Activated naive CD8-positive, alpha-beta T cell treated with anti-CD3 and anti-CD28 coated beads for 36 hours (primary cell): ENCODE measurements around the gene ALG14. TPM values are rescaled to one million over a fixed set of nuclear protein-coding genes. Genes with fewer than 3 reads are reported as not detected.

Source experiments
- DNase-seq: peaks from one replicate; pipeline ENCODE4 v3.0.0; 2021
- H3K27ac Mint-ChIP-seq: one replicate; pipeline ENCODE4 v1.8.0; 2022; ENCODE audit warnings: mild to moderate bottlenecking, moderate library complexity, mixed read lengths
- H3K27me3 Mint-ChIP-seq: one replicate; pipeline ENCODE4 v1.8.0; 2022; ENCODE audit warnings: mild to moderate bottlenecking, mixed read lengths
- H3K36me3 Mint-ChIP-seq: one replicate; pipeline ENCODE4 v1.8.0; 2021; ENCODE audit warnings: mild to moderate bottlenecking, mixed read lengths
- H3K4me1 Mint-ChIP-seq: one replicate; pipeline ENCODE4 v1.8.0; 2021; ENCODE audit warnings: mixed read lengths
- H3K4me3 Mint-ChIP-seq: one replicate; pipeline ENCODE4 v1.8.0; 2022; ENCODE audit warnings: mild to moderate bottlenecking, moderate library complexity, mixed read lengths
- H3K9me3 Mint-ChIP-seq: one replicate; pipeline ENCODE4 v1.8.0; 2022; ENCODE audit warnings: mixed read lengths
- total RNA-seq, 2 experiments: library from RNA; stranded (reverse); gene quantifications; one replicate each; pipeline ENCODE4 v1.2.3, GENCODE V29; 2021

ALG14 gene
- total RNA-seq, 2 experiments from 2014 or later, result 4.1 to 4.8 TPM

DNA sequence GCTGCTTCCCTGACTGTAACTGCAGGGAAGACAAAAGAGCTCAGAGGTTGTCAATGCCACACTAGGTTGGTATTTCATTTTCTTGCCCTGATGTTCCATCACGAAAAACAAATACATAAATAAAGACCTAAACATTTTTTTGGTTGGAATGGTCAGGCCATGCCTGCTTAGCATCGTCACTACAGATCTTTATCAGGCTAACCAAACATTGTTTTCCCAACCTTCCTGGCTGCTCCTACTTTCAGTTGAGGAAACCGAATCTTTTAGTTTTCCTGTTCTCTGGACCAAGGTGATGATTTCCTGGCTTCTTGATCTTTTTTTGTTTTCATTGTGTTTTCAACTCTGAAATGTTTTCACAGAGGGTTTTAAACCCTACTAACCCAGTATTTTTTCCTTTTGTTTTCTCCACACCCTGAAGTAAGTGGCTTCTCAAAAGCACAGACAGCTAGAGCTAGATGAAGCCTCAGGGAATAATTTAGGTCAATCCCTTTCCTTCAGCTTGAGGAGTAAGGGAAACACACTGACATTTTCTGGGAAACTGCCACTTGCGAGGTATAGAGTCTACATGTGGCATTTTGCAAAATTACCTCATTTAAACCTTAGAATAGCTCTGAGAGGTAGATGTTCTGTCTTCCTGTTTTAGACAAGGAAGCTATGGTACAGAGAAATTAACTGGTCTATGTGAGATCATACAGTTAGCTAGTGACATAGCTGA is 78.7 kb downstream of the ALG14 start:
- H3K36me3 Mint-ChIP-seq, result no peaks in the 10 kb centered on the region
- no peak for DNase-seq
- peaks cover 5% of the 10 kb centered on the region for H3K4me1 Mint-ChIP-seq
- H3K27ac Mint-ChIP-seq, result no peak overlapping the region
- H3K9me3 Mint-ChIP-seq, result no peaks in the 10 kb centered on the region
- H3K27me3 Mint-ChIP-seq, result no peaks in the 10 kb centered on the region
- no peak overlapping the region for H3K4me3 Mint-ChIP-seq

DNA sequence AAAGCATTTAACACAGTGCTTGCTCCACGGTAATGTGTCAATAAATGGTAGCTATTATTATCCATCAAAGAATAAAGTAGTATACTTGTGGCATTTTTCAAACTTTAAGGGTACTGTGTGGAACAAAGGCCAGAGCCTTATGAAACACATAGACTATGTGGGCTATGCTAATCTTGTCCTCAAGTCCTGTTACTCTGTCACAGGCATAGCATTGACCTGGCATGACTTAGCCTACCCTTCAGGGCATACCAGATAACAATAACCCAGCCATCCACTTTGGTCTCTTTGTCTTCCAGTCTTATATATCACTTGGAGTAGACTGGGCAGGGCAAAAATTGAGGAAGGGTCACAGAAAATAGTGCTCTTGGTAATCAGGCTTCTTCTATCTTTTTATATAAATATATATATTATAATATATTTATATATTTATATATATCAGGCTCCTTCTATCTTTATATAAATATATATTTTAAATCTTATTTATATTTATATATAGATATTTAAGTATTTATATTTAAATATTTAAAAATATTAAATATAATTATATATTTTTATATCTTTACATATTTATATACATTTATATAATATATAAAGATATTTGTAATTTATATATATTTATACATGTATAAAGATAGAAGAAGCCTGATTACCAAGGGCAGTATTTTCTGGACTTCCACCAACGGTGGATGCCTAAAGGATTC is 79.7 kb downstream of the ALG14 start:
- no peaks in the 10 kb centered on the region for H3K27me3 Mint-ChIP-seq
- no peak overlapping the region for H3K4me3 Mint-ChIP-seq
- H3K9me3 Mint-ChIP-seq, result no peaks in the 10 kb centered on the region
- no peak overlapping the region for H3K27ac Mint-ChIP-seq
- DNase-seq, result no peak
- H3K4me1 Mint-ChIP-seq, result peaks cover 10% of the 10 kb centered on the region
- no peaks in the 10 kb centered on the region for H3K36me3 Mint-ChIP-seq

DNA sequence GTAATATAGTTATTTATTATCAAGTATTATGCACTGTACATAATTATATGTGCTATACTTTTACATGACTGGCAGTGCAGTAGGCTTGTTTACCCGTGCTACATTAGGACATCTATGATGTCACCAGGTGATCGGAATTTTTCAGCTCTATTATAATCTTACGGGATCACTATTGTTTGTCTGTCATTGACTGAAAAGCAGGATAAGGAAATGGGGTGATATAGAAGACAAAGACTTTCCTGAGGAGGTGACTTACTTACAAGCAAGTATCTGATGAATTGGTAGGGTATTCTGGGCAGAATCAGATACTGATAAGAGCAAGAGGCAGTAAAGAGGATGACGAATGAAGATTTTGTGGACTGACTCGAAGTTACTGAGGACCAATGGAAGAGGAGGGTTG is 80.6 kb downstream of the ALG14 start:
- Mint-ChIP-seq H3K36me3 (no peaks in the 10 kb centered on the region), H3K27ac (no peak overlapping the region), H3K4me3 (no peak overlapping the region), H3K27me3 (no peaks in the 10 kb centered on the region), H3K9me3 (no peaks in the 10 kb centered on the region), H3K4me1 (peaks cover 11% of the 10 kb centered on the region)
- no peak for DNase-seq

DNA sequence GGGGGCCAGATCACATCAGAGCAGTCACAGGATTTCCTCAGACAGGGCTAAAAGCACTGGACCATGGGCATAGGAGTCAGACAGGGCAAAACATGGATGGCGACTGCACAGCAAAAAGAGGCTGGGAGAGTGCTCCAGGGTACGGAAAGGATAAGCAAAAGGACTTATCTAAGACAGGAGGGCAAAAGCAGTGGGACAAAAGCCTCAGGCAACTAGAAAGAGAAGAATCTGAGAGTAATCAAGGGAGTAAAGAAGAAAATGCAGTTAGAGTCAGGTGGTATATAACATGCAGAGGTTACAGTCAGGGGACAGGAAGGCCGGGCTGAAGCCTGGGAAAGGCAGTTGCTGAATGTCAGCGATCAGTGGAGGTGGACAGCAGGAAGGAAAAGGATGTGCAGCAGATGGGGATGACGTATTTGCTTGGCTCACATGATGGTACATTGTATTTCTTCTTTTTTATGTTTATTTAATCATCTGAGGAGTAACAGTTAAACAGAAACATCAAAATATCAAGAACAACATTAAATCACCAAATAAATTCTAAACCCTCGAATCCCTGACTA is 82.8 kb downstream of the ALG14 start:
- H3K9me3 Mint-ChIP-seq, result no peaks in the 10 kb centered on the region
- no peak overlapping the region for H3K4me3 Mint-ChIP-seq
- no peak for DNase-seq
- no peak overlapping the region for H3K27ac Mint-ChIP-seq
- no peaks in the 10 kb centered on the region for H3K27me3 Mint-ChIP-seq
- peaks cover 9% of the 10 kb centered on the region for H3K4me1 Mint-ChIP-seq
- no peaks in the 10 kb centered on the region for H3K36me3 Mint-ChIP-seq

DNA sequence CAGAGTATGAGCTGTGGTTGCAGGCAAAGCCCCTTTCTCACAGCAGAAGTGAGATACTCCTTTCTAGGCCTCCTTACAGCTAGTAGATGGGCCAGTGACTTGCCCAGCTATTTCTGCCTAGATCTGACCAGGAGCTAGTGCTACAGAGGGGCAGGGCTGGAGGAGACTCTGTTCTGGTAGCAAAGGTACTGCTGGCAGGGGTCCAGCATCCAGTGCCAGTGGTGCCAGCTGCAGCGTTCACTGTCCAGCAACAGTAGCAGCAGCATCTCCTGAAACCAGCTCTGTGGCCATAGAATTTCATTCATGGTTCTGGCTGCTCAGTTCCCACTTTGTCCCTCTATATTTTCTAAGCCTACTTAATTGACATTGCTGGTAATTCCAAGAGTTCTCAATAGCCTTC is 83.4 kb downstream of the ALG14 start:
- DNase-seq, result no peak
- no peaks in the 10 kb centered on the region for H3K27me3 Mint-ChIP-seq
- no peaks in the 10 kb centered on the region for H3K9me3 Mint-ChIP-seq
- no peak overlapping the region for H3K4me3 Mint-ChIP-seq
- H3K4me1 Mint-ChIP-seq, result peaks cover 7% of the 10 kb centered on the region
- no peak overlapping the region for H3K27ac Mint-ChIP-seq
- no peaks in the 10 kb centered on the region for H3K36me3 Mint-ChIP-seq

DNA sequence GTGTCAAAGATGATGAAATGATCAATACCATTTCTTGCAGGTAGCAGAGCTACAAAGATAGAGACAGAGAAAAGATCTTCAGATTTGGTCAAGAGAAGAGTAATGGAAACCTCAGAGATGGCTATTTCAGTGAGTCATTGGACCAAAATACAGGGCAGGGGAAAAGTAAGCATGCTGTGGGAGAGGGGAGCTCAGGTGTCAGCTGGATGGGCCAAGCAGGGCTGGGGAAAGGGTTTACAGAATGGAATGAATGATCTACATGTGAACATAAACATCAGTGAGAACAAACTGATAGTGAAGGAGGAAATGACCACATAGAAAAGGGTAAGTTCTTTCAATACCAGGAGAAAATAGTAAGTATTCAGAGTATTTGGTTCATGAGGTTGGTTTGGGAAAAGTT is 84.4 kb downstream of the ALG14 start:
- Mint-ChIP-seq H3K27ac (no peak overlapping the region), H3K9me3 (no peaks in the 10 kb centered on the region), H3K4me1 (peaks cover 7% of the 10 kb centered on the region), H3K4me3 (no peak overlapping the region), H3K36me3 (no peaks in the 10 kb centered on the region), H3K27me3 (no peaks in the 10 kb centered on the region)
- no peak for DNase-seq

DNA sequence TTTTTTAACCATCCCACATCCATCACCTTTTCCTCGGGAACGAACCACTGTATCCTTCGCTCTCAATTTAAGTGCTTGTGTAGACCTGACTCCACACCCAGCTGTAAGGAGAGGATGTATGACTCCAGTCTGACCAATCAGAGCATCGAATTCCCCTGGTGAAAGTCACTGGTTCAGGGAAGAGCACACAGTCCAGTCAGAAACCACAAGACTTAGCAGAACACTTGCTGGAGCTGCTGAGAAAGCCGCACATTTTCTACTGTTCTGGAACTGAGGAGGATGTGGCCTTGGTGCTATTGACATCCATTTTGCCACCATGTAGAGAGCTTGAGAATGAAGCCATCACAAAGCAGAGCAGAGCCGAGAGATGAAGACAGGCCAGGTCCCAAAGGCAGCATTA is 86.0 kb downstream of the ALG14 start:
- no peak overlapping the region for H3K4me3 Mint-ChIP-seq
- DNase-seq, result no peak
- H3K36me3 Mint-ChIP-seq, result no peaks in the 10 kb centered on the region
- no peak overlapping the region for H3K27ac Mint-ChIP-seq
- H3K9me3 Mint-ChIP-seq, result no peaks in the 10 kb centered on the region
- H3K4me1 Mint-ChIP-seq, result peaks cover 11% of the 10 kb centered on the region
- no peaks in the 10 kb centered on the region for H3K27me3 Mint-ChIP-seq

DNA sequence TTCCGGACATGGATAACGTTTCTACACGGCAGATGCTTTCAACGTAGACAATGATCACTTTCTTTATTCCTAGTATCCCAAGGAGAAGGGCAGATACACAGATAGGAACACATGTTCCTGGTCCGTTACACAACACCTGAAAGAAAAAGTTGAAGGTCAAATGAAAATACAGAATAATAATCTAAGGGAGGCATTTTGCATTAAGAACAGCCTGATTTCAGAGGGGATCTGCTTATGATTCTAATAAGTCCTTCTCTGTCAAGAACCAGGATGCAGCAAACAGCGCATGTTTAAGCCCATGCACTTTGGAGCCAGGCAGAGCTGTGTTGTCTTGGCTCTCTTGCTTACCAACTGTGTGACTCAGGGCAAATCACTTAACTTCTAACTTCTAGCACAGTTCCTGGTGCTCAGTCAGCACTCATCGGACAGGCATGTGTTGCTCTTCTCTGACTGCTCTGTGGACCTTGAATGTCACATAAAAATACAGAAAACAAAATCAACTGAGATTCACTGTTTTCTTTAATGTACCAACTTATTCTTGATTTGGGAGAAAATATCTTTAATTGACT is 89.5 kb downstream of the ALG14 start:
- H3K36me3 Mint-ChIP-seq, result peaks cover 3% of the 10 kb centered on the region
- DNase-seq, result no peak
- H3K9me3 Mint-ChIP-seq, result no peaks in the 10 kb centered on the region
- no peak overlapping the region for H3K4me3 Mint-ChIP-seq
- peaks cover 13% of the 10 kb centered on the region for H3K4me1 Mint-ChIP-seq
- no peaks in the 10 kb centered on the region for H3K27me3 Mint-ChIP-seq
- H3K27ac Mint-ChIP-seq, result no peak overlapping the region

DNA sequence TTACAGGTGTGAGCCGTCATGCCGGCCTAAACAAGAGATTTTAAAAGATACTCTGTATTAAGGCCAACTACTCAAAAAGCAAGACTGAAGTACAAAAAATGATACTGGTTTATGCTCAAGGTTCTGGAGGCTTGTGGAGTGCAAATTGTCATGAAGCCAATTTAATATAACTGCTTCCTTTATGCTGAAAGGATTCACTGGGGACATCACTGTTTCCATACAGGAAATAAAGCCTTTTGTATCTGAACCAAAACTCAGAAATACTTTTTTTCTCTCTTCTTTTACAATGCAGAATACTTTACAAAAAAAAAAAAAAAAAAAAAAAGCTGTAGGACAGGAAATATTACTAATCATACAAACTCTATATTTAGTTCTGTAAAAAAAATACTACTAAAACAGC is 90.4 kb downstream of the ALG14 start:
- no peak for DNase-seq
- H3K27ac Mint-ChIP-seq, result no peak overlapping the region
- H3K4me3 Mint-ChIP-seq, result no peak overlapping the region
- no peaks in the 10 kb centered on the region for H3K9me3 Mint-ChIP-seq
- peaks cover 10% of the 10 kb centered on the region for H3K4me1 Mint-ChIP-seq
- H3K36me3 Mint-ChIP-seq, result peaks cover 3% of the 10 kb centered on the region
- H3K27me3 Mint-ChIP-seq, result no peaks in the 10 kb centered on the region

DNA sequence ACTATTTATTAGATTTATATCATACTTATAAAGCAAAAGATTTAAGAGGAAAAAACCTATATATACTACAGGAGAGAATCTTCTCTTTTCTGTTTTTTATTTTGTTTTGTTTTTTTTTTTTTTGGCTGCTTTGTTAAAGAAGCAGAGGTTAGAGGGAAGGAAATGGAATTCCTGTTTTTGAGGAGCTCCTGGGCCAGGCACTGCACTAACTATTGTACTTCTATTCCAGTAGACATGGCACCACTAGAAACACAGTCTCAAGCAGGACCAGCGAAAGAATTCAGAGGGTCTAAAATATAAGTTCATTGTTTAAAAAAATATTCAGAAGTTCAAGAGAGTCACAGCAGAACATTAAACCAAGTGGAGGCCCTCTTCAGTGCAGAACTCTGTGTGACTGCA is 91.2 kb downstream of the ALG14 start:
- Mint-ChIP-seq H3K9me3 (no peaks in the 10 kb centered on the region), H3K4me3 (no peak overlapping the region), H3K36me3 (peaks cover 3% of the 10 kb centered on the region), H3K27ac (no peak overlapping the region), H3K4me1 (peaks cover 10% of the 10 kb centered on the region), H3K27me3 (no peaks in the 10 kb centered on the region)
- DNase-seq, result no peak

DNA sequence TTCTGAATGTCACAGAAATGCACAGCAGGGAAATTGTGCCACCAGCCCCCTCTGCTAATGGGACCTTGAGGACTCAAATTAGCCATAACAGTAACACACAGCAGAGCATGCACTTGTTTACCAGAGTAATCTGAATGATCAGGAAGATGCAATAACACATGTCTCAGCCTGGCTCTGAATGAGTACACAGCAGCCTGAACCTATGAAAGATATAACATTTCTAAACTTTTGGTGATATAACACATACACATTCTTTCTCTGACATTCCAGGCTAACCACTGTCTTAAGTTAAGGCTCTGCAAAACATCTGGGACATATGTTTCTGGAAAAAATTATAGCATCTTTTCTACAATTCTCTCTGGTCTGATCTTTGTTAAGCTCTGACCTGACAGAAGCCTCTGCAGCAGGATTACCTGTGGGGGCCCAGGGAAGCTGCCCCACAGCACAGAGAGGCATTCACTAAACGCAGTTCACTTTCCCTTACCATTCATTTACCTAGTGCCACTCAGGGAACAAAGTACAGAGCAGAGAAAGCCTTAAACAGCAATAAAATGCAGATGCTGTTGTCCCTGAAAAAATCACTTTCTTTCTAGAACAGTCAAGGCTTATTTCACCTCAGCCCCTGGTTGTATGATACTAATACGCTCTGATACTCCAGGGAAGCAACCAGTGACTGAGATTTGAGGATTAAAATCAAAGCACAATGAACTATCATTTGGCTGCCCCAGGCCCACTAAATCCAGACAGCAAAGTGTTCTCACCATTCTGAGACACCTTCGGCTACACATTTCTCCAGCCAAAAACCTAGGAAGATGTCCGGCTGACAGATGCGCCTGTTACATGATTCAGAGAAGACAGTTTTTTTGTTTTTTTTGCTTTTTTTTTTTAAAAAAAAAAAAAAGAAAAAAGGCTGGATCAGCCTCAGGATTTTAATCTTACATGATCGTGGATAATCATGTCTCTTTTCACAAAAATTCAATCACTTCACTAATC is 91.9 kb downstream of the ALG14 start:
- Mint-ChIP-seq H3K36me3 (peaks cover 3% of the 10 kb centered on the region), H3K4me3 (no peak overlapping the region), H3K4me1 (peaks cover 8% of the 10 kb centered on the region), H3K27ac (no peak overlapping the region), H3K27me3 (no peaks in the 10 kb centered on the region), H3K9me3 (no peaks in the 10 kb centered on the region)
- DNase-seq, result no peak

DNA sequence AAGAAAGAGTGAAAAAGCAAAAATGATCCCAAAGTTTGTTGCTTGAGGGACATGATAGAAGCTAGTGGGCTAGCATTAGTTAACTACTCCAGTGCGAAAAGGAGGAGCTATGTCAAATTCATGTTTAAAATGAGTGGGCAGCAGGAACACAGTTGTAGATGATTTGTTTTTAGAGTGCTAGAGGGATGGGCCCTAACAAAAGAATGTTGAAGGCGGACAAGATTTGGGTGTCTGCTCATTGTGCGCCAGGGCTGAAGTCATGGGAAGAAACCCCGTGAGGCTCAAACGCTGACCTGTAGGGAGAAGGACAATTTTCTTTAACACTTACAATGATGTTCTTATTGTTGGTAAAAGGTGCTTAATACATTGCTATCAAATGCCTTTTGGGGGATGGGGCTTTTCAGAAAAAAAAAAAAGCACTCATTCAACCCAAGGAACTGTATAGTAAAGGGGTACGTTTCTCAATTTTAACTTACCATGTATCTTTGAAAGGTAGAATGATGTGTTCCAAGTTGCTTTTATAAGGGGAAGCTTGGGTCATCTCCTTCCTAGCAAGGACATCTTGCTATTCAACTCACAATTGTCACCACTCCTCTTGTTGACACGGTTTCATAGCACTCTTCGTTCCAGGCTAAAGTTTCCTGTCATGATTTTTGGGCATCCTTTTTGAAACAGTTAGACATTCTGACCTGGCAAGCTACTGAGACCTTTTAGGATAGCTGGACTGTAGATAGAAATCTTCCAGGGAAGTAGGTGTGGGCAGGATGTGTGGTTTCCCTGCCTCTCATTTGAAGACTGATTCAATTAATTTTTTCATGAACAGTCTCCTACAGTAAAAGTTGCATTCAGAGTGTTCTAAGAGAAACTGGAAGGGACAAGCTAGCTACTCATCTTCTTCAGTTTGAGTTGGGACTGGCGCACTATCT is 92.8 kb downstream of the ALG14 start:
- peaks cover 8% of the 10 kb centered on the region for H3K4me1 Mint-ChIP-seq
- H3K9me3 Mint-ChIP-seq, result no peaks in the 10 kb centered on the region
- H3K27ac Mint-ChIP-seq, result no peak overlapping the region
- H3K4me3 Mint-ChIP-seq, result no peak overlapping the region
- DNase-seq, result no peak
- peaks cover 3% of the 10 kb centered on the region for H3K36me3 Mint-ChIP-seq
- no peaks in the 10 kb centered on the region for H3K27me3 Mint-ChIP-seq

DNA sequence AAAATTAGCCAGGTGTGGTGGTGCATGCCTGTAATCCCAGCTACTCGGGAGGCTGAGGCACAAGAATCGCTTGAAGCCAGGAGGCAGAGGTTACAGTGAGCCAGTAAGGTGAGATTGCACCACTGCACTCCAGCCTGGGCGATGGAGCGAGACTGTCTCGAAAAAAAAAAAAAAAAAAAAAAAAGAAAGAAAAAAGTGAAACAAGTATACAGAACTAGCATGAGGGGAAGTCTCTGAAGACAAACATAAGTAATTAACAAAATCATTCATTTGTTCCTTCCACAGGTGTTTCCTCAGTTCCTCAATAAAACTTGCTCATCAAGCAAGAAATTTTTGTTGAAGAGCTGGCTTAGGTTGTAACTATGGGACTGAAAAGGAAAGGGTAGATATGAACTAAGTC is 93.6 kb downstream of the ALG14 start:
- H3K27ac Mint-ChIP-seq, result no peak overlapping the region
- H3K27me3 Mint-ChIP-seq, result no peaks in the 10 kb centered on the region
- peaks cover 3% of the 10 kb centered on the region for H3K36me3 Mint-ChIP-seq
- H3K4me3 Mint-ChIP-seq, result no peak overlapping the region
- no peaks in the 10 kb centered on the region for H3K9me3 Mint-ChIP-seq
- DNase-seq, result no peak
- H3K4me1 Mint-ChIP-seq, result peaks cover 8% of the 10 kb centered on the region

DNA sequence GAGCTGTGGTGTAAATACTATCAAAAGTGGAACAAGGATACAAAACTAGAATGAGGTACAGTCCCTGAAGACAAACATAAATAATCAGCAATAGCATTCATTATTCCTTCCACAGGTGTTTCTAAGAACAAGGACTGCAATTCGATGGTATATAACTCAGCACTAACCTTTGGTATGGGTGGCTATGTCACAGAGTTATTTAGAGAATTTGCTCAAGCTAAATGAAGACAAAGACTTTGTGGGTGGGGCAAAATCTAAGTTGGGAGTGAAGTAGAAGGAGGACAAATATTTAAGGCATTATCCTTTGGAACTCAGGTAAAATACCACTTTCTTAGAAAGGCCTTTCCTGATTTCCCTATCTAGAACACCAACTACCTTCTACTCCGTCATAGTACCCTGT is 94.3 kb downstream of the ALG14 start:
- no peaks in the 10 kb centered on the region for H3K9me3 Mint-ChIP-seq
- H3K27me3 Mint-ChIP-seq, result no peaks in the 10 kb centered on the region
- peaks cover 3% of the 10 kb centered on the region for H3K36me3 Mint-ChIP-seq
- no peak overlapping the region for H3K4me3 Mint-ChIP-seq
- peaks cover 8% of the 10 kb centered on the region for H3K4me1 Mint-ChIP-seq
- no peak overlapping the region for H3K27ac Mint-ChIP-seq
- no peak for DNase-seq
